Ectodermal cell (in vitro differentiated cells): Measurements from ENCODE around the gene KIAA1328.
"Not testable (repeated sequence)": the region's sequence is repeated elsewhere in the genome, so short reads cannot be mapped to it uniquely, and the experiment has no call there.

ENCODE experiments used
- H3K27ac ChIP-seq: 2 replicates; pipeline ENCODE4 v1.7.0; 2013; ENCODE audit warnings: mild to moderate bottlenecking, low read depth, low read length; ENCODE audit not compliant: insufficient read depth, poor library complexity, severe bottlenecking
- H3K27me3 ChIP-seq: 2 replicates; pipeline ENCODE4 v1.7.0; 2013; ENCODE audit warnings: mild to moderate bottlenecking, low read length; ENCODE audit not compliant: insufficient read depth, control insufficient read depth, poor library complexity, severe bottlenecking
- H3K36me3 ChIP-seq: one replicate; pipeline ENCODE4 v1.7.0; 2013; ENCODE audit warnings: low read length; ENCODE audit not compliant: control insufficient read depth, insufficient read depth
- H3K4me1 ChIP-seq: one replicate; pipeline ENCODE4 v1.7.0; 2013; ENCODE audit warnings: low read length; ENCODE audit not compliant: control insufficient read depth, insufficient read depth
- H3K4me3 ChIP-seq: 2 replicates; pipeline ENCODE4 v1.7.0; 2013; ENCODE audit warnings: low read depth, low read length, control low read depth; ENCODE audit not compliant: insufficient read depth
- H3K9me3 ChIP-seq: 2 replicates; pipeline ENCODE4 v1.7.0; 2013; ENCODE audit warnings: mild to moderate bottlenecking, low read length, moderate library complexity; ENCODE audit not compliant: control insufficient read depth
- WGBS, 2 experiments: methylation state at CpG; one replicate each; pipeline ENCODE4 v1.1.7; 2013; ENCODE audit warnings: missing lambda C conversion rate in 2 of 2; 5-methylcytosine and 5-hydroxymethylcytosine counted together

Gene KIAA1328

GRCh38 chr18:37144921-37145320 lies 316.0 kb downstream of the KIAA1328 start:
- Histone ChIP-seq H3K4me3 (no peak overlapping the region), H3K36me3 (no peaks in the 10 kb centered on the region), H3K4me1 (no peaks in the 10 kb centered on the region), H3K27me3 (no peaks in the 10 kb centered on the region), H3K9me3 (no peaks in the 10 kb centered on the region), H3K27ac (no peak overlapping the region)
- 96 to 97% methylated on average over 4 of the region's 4 CpGs for WGBS, 2 experiments

GRCh38 chr18:37156330-37156942 lies 327.5 kb downstream of the KIAA1328 start:
- WGBS, 2 experiments: 90% methylated on average over 6 to 7 of the region's 7 CpGs
- H3K4me3 ChIP-seq: no peak overlapping the region

GRCh38 chr18:37160038-37160820 lies 331.3 kb downstream of the KIAA1328 start:
- Histone ChIP-seq H3K4me3 (no peak overlapping the region), H3K36me3 (no peaks in the 10 kb centered on the region)

More at GRCh38 chr18:37156330-37156942, 327.5 kb downstream of the KIAA1328 start:
- Histone ChIP-seq H3K27me3 (no peaks in the 10 kb centered on the region), H3K9me3 (no peaks in the 10 kb centered on the region), H3K27ac (no peak overlapping the region), H3K4me1 (peaks cover 7% of the 10 kb centered on the region), H3K36me3 (no peaks in the 10 kb centered on the region)

GRCh38 chr18:37161491-37161890 lies 332.6 kb downstream of the KIAA1328 start:
- no peak overlapping the region for H3K4me3 ChIP-seq
- H3K27ac ChIP-seq: no peak overlapping the region
- no peaks in the 10 kb centered on the region for H3K36me3 ChIP-seq
- H3K4me1 ChIP-seq: peaks cover 7% of the 10 kb centered on the region
- no peaks in the 10 kb centered on the region for H3K9me3 ChIP-seq
- no peaks in the 10 kb centered on the region for H3K27me3 ChIP-seq
- 89 to 92% methylated on average over 1 of the region's 1 CpG for WGBS, 2 experiments

More at GRCh38 chr18:37160038-37160820, 331.3 kb downstream of the KIAA1328 start:
- peaks cover 7% of the 10 kb centered on the region for H3K4me1 ChIP-seq
- H3K9me3 ChIP-seq: no peaks in the 10 kb centered on the region
- WGBS, 2 experiments: 25 to 30% methylated on average over 2 of the region's 3 CpGs
- no peak overlapping the region for H3K27ac ChIP-seq
- H3K27me3 ChIP-seq: no peaks in the 10 kb centered on the region

GRCh38 chr18:37162551-37162950 lies 333.6 kb downstream of the KIAA1328 start:
- Histone ChIP-seq H3K4me1 (peaks cover 7% of the 10 kb centered on the region), H3K9me3 (no peaks in the 10 kb centered on the region), H3K27me3 (no peaks in the 10 kb centered on the region), H3K4me3 (no peak overlapping the region), H3K36me3 (no peaks in the 10 kb centered on the region), H3K27ac (no peak overlapping the region)
- no CpG with 5 or more reads among the region's 1 CpG for WGBS, 2 experiments

GRCh38 chr18:37163119-37163518 lies 334.2 kb downstream of the KIAA1328 start:
- Histone ChIP-seq H3K4me1 (peaks cover 7% of the 10 kb centered on the region), H3K9me3 (no peaks in the 10 kb centered on the region), H3K4me3 (no peak overlapping the region), H3K27ac (no peak overlapping the region), H3K27me3 (no peaks in the 10 kb centered on the region), H3K36me3 (no peaks in the 10 kb centered on the region)
- 84 to 93% methylated on average over 4 of the region's 4 CpGs for WGBS, 2 experiments

GRCh38 chr18:37166491-37166890 lies 337.6 kb downstream of the KIAA1328 start:
- 86 to 90% methylated on average over 1 of the region's 1 CpG for WGBS, 2 experiments
- no peaks in the 10 kb centered on the region for H3K4me1 ChIP-seq

GRCh38 chr18:37166966-37167365 lies 338.0 kb downstream of the KIAA1328 start:
- H3K27me3 ChIP-seq, H3K4me1 ChIP-seq, H3K4me3 ChIP-seq, H3K36me3 ChIP-seq, H3K9me3 ChIP-seq, H3K27ac ChIP-seq: not testable (repeated sequence)
- 81 to 84% methylated on average over 6 of the region's 6 CpGs for WGBS, 2 experiments

More at GRCh38 chr18:37166491-37166890, 337.6 kb downstream of the KIAA1328 start:
- H3K27ac ChIP-seq: no peak overlapping the region
- no peaks in the 10 kb centered on the region for H3K36me3 ChIP-seq
- H3K9me3 ChIP-seq: no peaks in the 10 kb centered on the region
- H3K27me3 ChIP-seq: no peaks in the 10 kb centered on the region
- H3K4me3 ChIP-seq: no peak overlapping the region

GRCh38 chr18:37170984-37171383 lies 342.1 kb downstream of the KIAA1328 start:
- H3K9me3 ChIP-seq: no peaks in the 10 kb centered on the region
- no peak overlapping the region for H3K4me3 ChIP-seq
- H3K27ac ChIP-seq: no peak overlapping the region

GRCh38 chr18:37173384-37173783 lies 344.5 kb downstream of the KIAA1328 start:
- Histone ChIP-seq H3K36me3 (no peaks in the 10 kb centered on the region), H3K9me3 (no peaks in the 10 kb centered on the region), H3K4me3 (no peak overlapping the region), H3K27me3 (no peaks in the 10 kb centered on the region), H3K4me1 (peaks cover 7% of the 10 kb centered on the region), H3K27ac (no peak overlapping the region)
- WGBS, 2 experiments: 86 to 93% methylated on average over 2 of the region's 2 CpGs

More at GRCh38 chr18:37170984-37171383, 342.1 kb downstream of the KIAA1328 start:
- Histone ChIP-seq H3K27me3 (no peaks in the 10 kb centered on the region), H3K4me1 (no peaks in the 10 kb centered on the region), H3K36me3 (no peaks in the 10 kb centered on the region)
